Stimulated activated CD8-positive, alpha-beta memory T cell treated with anti-CD3 and anti-CD28 coated beads, Interleukin-7, amount 100 ng/mL, for 4 hours (primary cell): ENCODE measurements around the gene RASSF5.
"Not testable (repeated sequence)": the region's sequence is repeated elsewhere in the genome, so short reads cannot be mapped to it uniquely, and the experiment has no call there.

Experiments used
- DNase-seq, 2 donors: peaks; one replicate each; pipeline ENCODE4 v3.0.0-alpha.2; 2020; ENCODE audit warnings: low read depth in 2 of 2

The RASSF5 gene

DNA sequence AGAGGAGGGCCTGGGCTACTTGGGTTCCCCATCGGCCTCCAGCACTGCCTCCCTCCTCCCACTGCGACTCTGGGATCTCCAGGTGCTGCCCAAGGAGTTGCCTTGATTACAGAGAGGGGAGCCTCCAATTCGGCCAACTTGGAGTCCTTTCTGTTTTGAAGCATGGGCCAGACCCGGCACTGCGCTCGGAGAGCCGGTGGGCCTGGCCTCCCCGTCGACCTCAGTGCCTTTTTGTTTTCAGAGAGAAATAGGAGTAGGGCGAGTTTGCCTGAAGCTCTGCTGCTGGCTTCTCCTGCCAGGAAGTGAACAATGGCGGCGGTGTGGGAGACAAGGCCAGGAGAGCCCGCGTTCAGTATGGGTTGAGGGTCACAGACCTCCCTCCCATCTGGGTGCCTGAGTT, 80.6 kb downstream of the RASSF5 start:
- DNase-seq, result no peak

DNA sequence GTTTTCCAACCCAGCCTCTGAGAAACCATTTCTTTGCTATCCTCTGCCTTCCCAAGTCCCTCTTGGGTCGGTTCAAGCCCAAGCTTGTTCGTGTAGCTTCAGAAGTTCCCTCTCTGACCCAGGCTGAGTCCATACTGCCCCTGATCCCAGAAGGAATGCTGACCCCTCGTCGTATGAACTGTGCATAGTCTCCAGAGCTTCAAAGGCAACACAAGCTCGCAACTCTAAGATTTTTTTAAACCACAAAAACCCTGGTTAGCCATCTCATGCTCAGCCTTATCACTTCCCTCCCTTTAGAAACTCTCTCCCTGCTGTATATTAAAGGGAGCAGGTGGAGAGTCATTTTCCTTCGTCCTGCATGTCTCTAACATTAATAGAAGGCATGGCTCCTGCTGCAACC, 81.2 kb downstream of the RASSF5 start:
- DNase-seq, result no peak

DNA sequence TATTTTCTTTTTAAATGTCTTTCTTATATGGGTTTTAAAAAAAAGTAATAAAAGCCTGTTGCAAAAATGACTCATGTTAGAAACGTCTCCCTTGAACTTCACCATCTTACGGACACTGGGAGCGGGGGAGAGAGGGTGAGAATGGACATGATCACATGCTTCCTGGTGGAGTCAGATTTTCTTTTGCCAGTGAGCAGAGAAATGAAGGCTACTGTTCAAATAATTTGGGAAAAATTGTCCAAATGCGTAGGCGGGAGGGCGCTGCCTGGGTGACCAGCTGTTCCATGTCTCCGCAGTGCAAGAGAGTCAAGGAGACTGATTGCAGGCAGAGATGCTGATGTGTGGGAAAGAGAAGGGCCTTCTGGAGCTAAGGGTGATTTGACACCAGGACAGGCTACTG, 81.9 kb downstream of the RASSF5 start:
- no peak for DNase-seq

DNA sequence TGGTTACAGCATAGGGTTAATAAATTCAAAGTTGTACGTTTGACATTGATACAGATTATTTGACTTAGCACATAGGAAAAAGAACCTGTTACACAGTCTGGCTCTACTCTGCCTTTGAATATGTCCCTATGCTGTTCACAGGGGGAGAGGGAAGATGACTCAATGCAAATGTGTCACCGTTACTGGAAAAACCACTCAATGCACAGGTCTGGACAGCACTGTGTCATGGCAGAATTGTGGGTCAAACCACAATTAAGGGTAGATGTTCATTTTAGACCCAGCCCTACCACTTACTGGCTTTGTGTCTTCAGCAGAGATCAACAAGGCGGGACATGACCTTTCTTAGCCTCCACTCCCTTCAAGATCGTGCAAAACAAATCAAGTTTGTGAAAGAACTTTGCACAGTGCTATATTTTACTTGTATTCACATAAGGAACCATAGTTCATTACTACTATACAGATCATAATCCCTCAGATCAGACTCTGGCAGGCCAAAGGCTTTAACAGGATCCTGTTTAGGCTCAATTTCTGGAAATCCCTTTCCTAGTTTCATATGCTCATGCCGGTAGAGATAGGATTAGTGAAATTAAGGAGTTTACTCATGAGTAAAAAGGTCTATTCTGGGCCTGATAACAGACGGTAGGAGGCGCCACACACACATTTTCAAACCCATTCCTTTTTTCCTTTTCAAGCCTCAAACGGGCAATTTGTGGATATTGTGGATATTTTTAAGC, 82.9 kb downstream of the RASSF5 start:
- peak; percentile 46 to 66 for DNase-seq

DNA sequence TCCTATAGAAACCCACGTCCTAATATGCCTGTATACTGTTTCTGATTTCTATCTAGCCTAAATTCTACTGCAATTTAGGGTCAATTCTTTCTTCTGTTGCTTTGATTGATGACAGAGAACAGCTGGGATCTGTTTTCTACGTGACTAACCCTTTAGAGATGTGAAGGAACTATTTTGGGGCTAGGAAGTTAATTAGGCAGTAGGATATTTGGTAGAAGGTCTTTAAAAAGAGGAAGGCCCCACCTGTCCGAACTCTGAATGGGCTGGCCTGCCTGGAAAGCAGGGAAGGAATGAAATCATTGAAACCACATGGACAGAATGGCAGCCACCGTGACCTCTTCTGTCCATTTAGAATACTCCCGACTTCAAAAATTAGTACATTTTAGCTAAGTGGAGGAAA, 83.9 kb downstream of the RASSF5 start:
- DNase-seq, result no peak

- DNase-seq, result no peak
Measured at GRCh38 chr1:206591696-206592095, 84.4 kb downstream of the RASSF5 start.

GRCh38 chr1:206593351-206593925, 86.1 kb downstream of the RASSF5 start:
- DNase-seq, result no peak

DNA sequence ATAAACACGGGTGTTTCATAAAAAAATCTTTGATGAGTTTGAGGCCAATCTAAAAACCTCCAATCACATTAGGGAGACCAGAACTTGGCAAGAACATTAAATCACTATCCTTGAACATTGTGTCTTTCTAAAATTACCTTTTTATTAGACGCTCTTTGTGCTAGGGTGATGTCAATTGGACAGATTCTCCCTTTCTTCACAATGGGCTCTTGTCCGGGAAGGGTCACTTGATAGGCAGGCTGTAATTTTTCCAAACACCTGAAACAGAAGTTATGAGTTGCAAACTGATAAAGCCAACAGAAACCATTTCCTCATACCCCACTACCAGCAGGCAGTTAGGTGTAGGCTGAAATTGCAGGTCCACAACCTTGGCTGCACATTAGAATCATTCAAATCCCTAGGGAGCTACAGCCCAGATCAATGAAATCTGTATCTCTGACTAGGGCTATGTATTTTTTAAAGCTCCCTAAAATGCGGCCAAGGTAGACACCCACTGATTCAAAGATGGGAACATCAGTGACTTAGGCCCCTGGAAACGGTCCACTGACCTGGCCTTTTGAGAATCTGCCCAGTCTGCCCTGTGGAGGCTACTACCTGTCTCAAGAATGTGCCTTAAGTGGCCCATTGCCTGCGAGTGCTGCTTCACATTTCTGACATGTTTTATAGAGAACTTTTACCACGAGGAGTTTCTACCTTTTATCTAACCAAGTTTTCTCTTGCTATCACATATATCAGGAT, 88.4 kb downstream of the RASSF5 start:
- no peak for DNase-seq

DNA sequence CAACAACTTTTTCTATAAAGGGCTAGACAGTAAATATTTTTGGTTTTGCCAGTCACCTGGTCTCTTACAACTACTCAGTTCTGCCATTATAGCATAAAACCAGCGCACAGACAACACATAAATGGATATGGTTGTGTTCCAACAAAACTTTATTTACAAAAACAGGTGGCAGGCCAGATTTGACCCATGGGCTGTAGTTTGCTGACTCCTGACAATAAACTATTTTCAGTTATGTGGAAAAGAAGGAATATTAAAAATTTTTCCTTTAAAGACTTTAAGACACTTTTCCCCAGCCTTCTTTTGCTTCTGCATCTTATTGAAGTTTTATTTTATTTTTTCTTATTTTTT, 89.0 kb downstream of the RASSF5 start:
- DNase-seq, result no peak

GRCh38 chr1:206600527-206600926, 93.2 kb downstream of the RASSF5 start:
- DNase-seq, result no peak

GRCh38 chr1:206604861-206605260, 97.5 kb downstream of the RASSF5 start:
- no peak for DNase-seq

GRCh38 chr1:206606867-206607266, 99.5 kb downstream of the RASSF5 start:
- DNase-seq, result no peak

GRCh38 chr1:206608108-206608698, 100.9 kb downstream of the RASSF5 start:
- DNase-seq, result peak; percentile 33 to 34

- DNase-seq, result no peak
Measured at GRCh38 chr1:206609229-206609991, 102.1 kb downstream of the RASSF5 start.

GRCh38 chr1:206612129-206612876, 105.0 kb downstream of the RASSF5 start, which contains the start of gene EIF2D:
Gene EIF2D (minus strand): TSS chr1:206612465. CDS start chr1:206612342, 123 bp downstream.
- peak; percentile 83 to 87 for DNase-seq

DNA sequence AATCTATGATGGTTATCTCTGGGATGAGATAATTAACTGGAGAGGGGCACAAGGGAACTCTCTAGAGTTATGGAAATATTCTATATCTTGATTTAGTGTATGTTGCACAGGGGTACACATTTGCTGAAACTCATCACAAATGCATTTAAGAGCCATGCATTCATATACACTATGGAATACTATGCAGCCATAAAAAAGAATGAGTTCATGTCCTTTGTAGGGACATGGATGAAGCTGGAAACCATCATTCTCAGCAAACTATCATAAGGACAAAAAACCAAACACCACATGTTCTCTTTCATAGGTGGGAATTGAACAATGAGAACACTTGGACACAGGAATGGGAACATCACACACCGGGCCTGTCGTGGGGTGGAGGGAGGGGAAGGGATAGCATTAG, 119.1 kb downstream of the RASSF5 start:
- DNase-seq, result not testable (repeated sequence)

DNA sequence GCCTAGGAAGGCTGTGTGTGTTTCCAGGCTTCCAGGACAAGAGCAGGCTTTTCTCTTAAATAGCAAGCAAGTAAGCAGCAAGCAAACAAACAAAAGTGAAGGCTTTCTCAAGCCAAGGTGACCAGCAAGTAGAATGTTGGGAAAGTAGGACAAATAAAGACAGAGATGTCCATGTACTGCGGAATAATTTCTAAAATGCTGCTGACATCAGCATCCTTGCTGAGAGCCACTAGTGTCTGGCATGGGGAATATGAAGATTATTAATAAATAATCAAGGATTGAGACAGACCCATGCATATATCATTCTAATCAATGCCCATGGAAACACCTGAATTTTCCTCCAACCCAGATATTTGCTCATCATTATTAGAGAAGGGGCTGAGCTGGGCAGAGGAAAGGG, 121.6 kb downstream of the RASSF5 start:
- DNase-seq, result no peak

DNA sequence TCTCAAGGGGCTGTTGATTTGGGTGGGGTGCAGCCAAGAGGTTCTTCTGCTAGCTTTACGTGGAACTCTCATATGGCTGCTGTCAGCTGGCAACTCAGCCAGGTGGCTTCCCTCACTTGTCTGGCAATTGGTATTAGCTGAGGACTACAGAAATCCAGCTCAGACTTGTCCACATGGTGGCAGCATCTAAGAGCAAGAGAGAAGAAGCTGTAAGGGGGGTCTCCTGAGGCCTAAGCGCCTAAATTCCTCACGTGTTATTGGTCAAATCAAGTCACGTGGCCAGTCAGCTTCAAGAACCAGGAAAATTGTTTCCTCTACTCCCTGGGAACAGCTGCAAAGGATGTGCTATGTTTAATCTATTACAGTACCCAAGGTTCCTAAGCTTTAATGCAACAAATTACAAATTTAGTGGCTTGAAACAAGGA, 123.8 kb downstream of the RASSF5 start:
- DNase-seq, result no peak

GRCh38 chr1:206633708-206634121, 126.4 kb downstream of the RASSF5 start:
- no peak for DNase-seq

DNA sequence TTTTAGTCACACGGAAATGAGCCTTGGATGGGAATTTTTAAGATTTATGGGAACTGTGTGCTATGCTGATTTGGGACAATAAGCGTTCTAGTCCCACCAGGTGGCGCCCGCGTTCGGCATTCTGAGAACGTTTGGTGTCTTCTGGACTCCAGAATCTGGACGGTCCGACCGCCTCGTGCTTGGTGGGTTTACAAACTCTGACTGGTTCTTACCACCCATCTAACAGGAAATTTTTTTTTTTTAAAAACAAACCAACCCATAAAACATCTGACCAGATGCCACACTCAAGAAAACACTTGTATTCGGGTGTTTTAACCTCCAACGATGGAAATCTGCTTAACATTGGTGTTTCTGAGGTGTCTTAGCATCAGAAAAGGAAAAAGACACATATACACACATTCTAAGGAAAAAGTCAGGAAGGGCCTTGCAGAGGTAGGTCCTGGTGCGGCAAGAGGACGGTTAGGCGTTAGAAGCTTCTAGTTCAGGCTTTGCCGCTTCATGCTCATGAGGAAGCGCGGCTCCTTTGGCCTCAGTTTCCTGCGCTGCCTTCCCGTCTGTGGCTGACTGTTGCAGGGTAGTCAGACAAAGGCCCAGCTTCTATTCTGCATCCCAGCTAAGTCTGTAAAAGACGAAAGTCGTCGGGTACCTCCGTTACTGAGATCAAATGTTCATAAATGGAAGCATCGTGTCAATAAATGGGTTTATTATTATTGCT, 127.2 kb downstream of the RASSF5 start:
- peak; percentile 53 to 60 for DNase-seq
